ENCODE results near the gene DNASE1L3. TPM values are rescaled to one million over a fixed set of nuclear protein-coding genes. Genes with fewer than 3 reads are reported as not detected.

The DNASE1L3 gene
- total and polyA plus RNA-seq, 2 of the 4 experiments (the other 2 are of a cell fraction): not detected

DNA sequence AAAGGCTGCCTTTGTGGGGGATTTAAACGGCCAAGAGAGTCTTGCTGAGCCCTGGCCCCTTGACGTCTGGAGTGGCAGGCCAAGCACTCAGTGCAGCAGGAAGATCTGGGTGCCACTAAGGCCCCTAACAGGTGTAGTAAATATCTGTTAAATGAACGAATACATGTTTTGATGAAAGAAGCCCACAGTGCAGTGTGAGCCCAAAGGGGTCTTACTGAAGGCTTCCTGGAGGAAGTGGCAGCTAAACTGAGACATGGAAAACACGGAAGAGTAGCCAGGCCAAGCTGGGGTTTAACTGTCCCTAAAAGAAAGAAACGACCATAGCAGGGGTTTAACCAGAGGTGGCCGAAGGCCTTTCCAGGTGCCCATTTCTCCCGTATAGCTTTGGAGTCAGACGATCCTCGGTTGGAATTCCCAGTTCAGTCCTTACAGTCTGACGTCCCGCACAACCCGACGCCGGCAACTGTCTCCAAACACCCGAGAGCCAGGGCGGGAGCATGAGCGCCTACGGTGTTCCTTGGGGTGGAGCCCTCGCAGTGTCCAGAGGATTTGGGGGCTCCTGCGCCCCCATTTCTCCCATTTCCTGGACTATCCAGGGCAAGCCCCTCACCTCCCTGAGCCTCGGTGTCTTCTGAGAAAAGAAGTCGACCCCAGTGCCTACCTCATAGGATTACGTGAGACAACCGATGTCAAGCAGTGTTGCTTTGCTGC is 25.9 kb upstream of the DNASE1L3 start (continued):
- TF ChIP-seq ELK1 (IDR thresholded peaks at IDR 0.05; ENCODE audit: borderline replicate concordance, low read depth, low read length): no peak
- no peak for TF ChIP-seq RFX5 (IDR thresholded peaks at IDR 0.05; ENCODE audit: low read depth, low read length)
- TF ChIP-seq RAD21 (IDR thresholded peaks at IDR 0.05; ENCODE audit: low read length): no peak

- Histone ChIP-seq H2AFZ (replicated peaks; ENCODE audit: low read length, poor library complexity) (no peak overlapping the region), H3K9me3 (ENCODE audit: control insufficient read depth, insufficient read depth, low read length) (no peaks in the 10 kb centered on the region), H2BK15ac (ENCODE audit: low read depth, low read length) (no peak overlapping the region), H2AK5ac (ENCODE audit: low read depth, low read length) (0 out of 2 replicates have a peak overlapping the region, but pooled peaks have one; percentile 16), H3K9ac (ENCODE audit: low read depth, low read length) (no peak overlapping the region), H4K20me1 (ENCODE audit: insufficient read depth, low read length) (no peaks in the 10 kb centered on the region), H3K23ac (ENCODE audit: low read depth, low read length) (no peak overlapping the region), H3K4me3 (ENCODE audit: insufficient read depth, low read depth, low read length) (no peak overlapping the region), H3K4ac (ENCODE audit: low read depth, low read length) (no peak overlapping the region), H3K27ac (ENCODE audit: insufficient read depth, low read length) (no peak overlapping the region), H3K36me3 (ENCODE audit: control insufficient read depth, insufficient read depth, low read length) (no peaks in the 10 kb centered on the region), H2BK120ac (ENCODE audit: low read depth, low read length) (no peak overlapping the region), H4K91ac (ENCODE audit: insufficient read depth, low read depth, low read length) (no peak overlapping the region), H3K4me1 (ENCODE audit: control insufficient read depth, insufficient read depth, low read length) (peaks cover 5% of the 10 kb centered on the region; the same call in 1 of the 2 replicates), H3K56ac (ENCODE audit: extremely low read depth, insufficient read depth, low read length) (no peak overlapping the region), H2BK20ac (ENCODE audit: low read depth, low read length) (no peak overlapping the region), H3K18ac (ENCODE audit: low read depth, low read length) (no peak overlapping the region), H3K79me1 (ENCODE audit: low read depth in 1 of 2, low read length in 2 of 2) (peaks cover 8 to 17% of the 10 kb centered on the region in 2 experiments), H4K5ac (ENCODE audit: low read depth, low read length) (no peak overlapping the region), H3K27me3 (ENCODE audit: control insufficient read depth, insufficient read depth, low read length) (peaks cover 4% of the 10 kb centered on the region; the same call in 1 of the 2 replicates), H2BK5ac (ENCODE audit: low read depth, low read length, poor library complexity, severe bottlenecking) (no peak overlapping the region), H3K4me2 (ENCODE audit: low read depth, low read length) (no peak overlapping the region), H3K9me1 (ENCODE audit: insufficient read depth, low read length) (no peaks in the 10 kb centered on the region), H3K14ac (replicated peaks; ENCODE audit: low read depth, low read length) (no peak overlapping the region), H4K8ac (ENCODE audit: low read depth in 2 of 2, low read length in 2 of 2) (no peak overlapping the region), H2AK9ac (replicated peaks; ENCODE audit: low read depth, low read length, poor library complexity) (no peak overlapping the region)
- POLR2A ChIA-PET (ENCODE audit: unreplicated experiment): no interaction called here
- dilution Hi-C loops (cut with HindIII; ENCODE audit: low sequenced_read_pairs, unreplicated experiment) (no loop called here), intact Hi-C loops (cut with micrococcal nuclease) (loop anchor here (2.0 kb wide), 1 partner anchor 65 kb away; no protein-coding TSS in a partner anchor), in situ Hi-C loops (cut with MboI; ENCODE audit: low sequenced_read_pairs) (no loop called here)
- no TSS peak for BruUV-seq (replicated peaks)
- TF ChIP-seq RFX5 (IDR thresholded peaks at IDR 0.05; ENCODE audit: low read depth, low read length): no peak
- TF ChIP-seq SMC3 (IDR thresholded peaks at IDR 0.05; ENCODE audit: low read depth, low read length): no peak
- no peak for TF ChIP-seq MAFK (IDR thresholded peaks at IDR 0.05; ENCODE audit: low read depth, low read length)
- TF ChIP-seq NFE2L2 (IDR thresholded peaks at IDR 0.05; ENCODE audit: low read depth, low read length): no peak
- no peak for TF ChIP-seq FOS (IDR thresholded peaks at IDR 0.05; ENCODE audit: low read depth, low read length)
- TF ChIP-seq RAD21 (IDR thresholded peaks at IDR 0.05; ENCODE audit: low read length): no peak
- no peak for TF ChIP-seq BHLHE40 (IDR thresholded peaks at IDR 0.05; ENCODE audit: low read depth, low read length)
- no peak for TF ChIP-seq MAZ (IDR thresholded peaks at IDR 0.05; ENCODE audit: borderline replicate concordance, low read depth, low read length)
- TF ChIP-seq USF2 (IDR thresholded peaks at IDR 0.05; ENCODE audit: low read depth, low read length): no peak
- 58% methylated on average over 4 of the region's 4 CpGs; no CpG with 5 or more reads in 1 of the 2 experiments for WGBS, 2 experiments (ENCODE audit: extremely low coverage in 2 of 2, insufficient read length in 1 of 2)
- DNase-seq (no peak), ATAC-seq (ENCODE audit: low read depth) (no peak)
- CTCF ChIA-PET: no interaction called here
Measured at GRCh38 chr3:58235970-58236369, 25.2 kb upstream of the DNASE1L3 start.

All from IMR-90 (cell line).